Sigmoid colon (tissue), 7 donors: ENCODE data around the gene KHNYN. TPM values are rescaled to one million over a fixed set of nuclear protein-coding genes. Genes with fewer than 3 reads are reported as not detected.

ENCODE experiments used
- DNase-seq: peaks from one replicate; pipeline ENCODE4 v3.0.0-alpha.2; 2019
- H3K27ac ChIP-seq, 4 donors: fragments of 200-600 bp; sonication (generic); one replicate each; pipeline ENCODE4 v1.5.1; 2016 to 2019; ENCODE audit warnings: mild to moderate bottlenecking in 1 of 4
- H3K27me3 ChIP-seq, 3 donors: fragments of 200-600 bp; sonication (generic); one replicate each; pipeline ENCODE4 v1.5.1; 2019; ENCODE audit warnings: mild to moderate bottlenecking in 1 of 3
- H3K36me3 ChIP-seq, 4 donors: fragments of 200-600 bp; sonication (generic); one replicate each; pipeline ENCODE4 v1.5.1; 2016 to 2019
- H3K4me1 ChIP-seq, 4 donors: fragments of 200-600 bp; sonication (generic); one replicate each; pipeline ENCODE4 v1.5.1; 2017 to 2019
- H3K4me3 ChIP-seq, 4 donors: fragments of 200-600 bp; sonication (generic); one replicate each; pipeline ENCODE4 v1.5.1; 2017 to 2019; ENCODE audit warnings: mild to moderate bottlenecking in 2 of 4, moderate library complexity in 1 of 4
- H3K9me3 ChIP-seq, 4 donors: fragments of 200-600 bp in 3 of 4; sonication (generic) in 3 of 4; one replicate each; pipeline versions ENCODE4 v1.5.1 to v1.6.1; 2013 to 2019
- EP300 ChIP-seq, 4 donors: sonication (generic); formaldehyde crosslinking; IDR thresholded peaks; one replicate each; pipeline ENCODE4 v1.6.1; 2017; ENCODE audit warnings: antibody characterized with exemption in 4 of 4
- POLR2A ChIP-seq, 2 donors: fragments of 450-650 bp; IDR thresholded peaks; one replicate each; pipeline ENCODE4 v1.6.1; 2016; ENCODE audit warnings: antibody characterized with exemption in 2 of 2, mild to moderate bottlenecking in 2 of 2, moderate library complexity in 2 of 2
- POLR2AphosphoS5 ChIP-seq, 4 donors: sonication (generic); formaldehyde crosslinking; IDR thresholded peaks; one replicate each; pipeline ENCODE4 v1.6.1; 2017; ENCODE audit warnings: antibody characterized with exemption in 4 of 4
- WGBS, 2 donors: extraction: QIAGEN DNeasy Blood & Tissue Kit; methylation state at CpG; one replicate each; pipeline ENCODE4 v1.1.7; 2013; 5-methylcytosine and 5-hydroxymethylcytosine counted together
- intact Hi-C: fragments of 100-400 bp; cut with DNase I; formaldehyde crosslinking; loops from one replicate; pipeline ENCODE4 v1.15.1; 2023
- polyA plus RNA-seq, 3 donors: library from polyadenylated mRNA; stranded (reverse); fragments of 200-250 nt; gene quantifications; one replicate each; pipeline ENCODE4 v1.2.3, GENCODE V29; 2013
- total RNA-seq, 4 donors: library from RNA; depleted of rRNA; stranded (reverse); fragments of >200 nt; gene quantifications; one replicate each; pipeline ENCODE4 v1.1.0, GENCODE V29; 2016
- TF ChIP-seq, protein P1 (sequence below), 4 experiments: fragments of 450-650 bp in 3 of 4; fragments of 200-600 bp in 1 of 4; IDR thresholded peaks; one replicate each; pipeline ENCODE4 v1.5.1; 2016 to 2019; ENCODE audit warnings: antibody characterized with exemption in 4 of 4, mild to moderate bottlenecking in 3 of 4, moderate library complexity in 2 of 4
- donor health status: healthy with polysubstance abuse.
- donor health status: Bipolar disorder and iron deficiency.
- donor health status: healthy.

Gene KHNYN
- total and polyA plus RNA-seq, 7 donors, result 16.2 to 64.6 (median 46.9) TPM

DNA sequence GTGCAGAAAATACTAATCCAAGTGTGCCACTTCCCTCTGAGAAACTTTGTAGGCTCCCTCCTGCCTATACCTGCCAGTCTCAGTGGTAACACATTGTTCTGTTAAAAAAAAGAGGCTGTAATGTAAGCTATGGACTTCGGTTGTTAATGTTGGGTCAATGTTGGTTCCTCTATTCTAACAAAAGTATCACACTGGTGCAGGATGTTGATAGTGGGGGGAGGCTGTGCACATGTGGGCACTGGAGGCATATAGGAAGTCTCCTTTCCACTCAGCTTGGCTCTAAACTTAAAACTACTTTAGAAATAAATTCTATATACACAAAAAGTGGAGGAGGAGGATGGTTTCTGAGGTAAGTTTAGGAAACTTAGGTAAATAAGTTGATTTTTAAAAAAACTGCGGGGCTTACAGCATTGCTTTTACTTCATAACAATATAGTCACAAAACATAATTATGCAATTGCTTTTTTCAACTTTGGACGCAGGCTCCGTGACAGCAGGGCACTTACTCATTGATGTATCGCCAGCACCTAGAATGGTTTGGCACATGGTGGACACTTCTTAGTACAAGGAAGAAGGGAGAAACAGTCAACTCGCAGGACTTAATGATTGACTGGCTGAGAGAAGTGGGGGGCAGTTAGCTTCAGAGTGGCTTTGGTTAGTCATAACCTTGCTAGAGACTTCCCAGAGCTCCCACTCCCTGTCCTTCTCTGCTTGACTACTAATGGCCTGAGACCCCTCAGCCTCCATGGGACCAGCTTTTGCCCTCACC lies 38.9 kb upstream of the KHNYN start:
- 45 to 54% methylated on average over 6 of the region's 6 CpGs for WGBS, 2 donors
- Histone ChIP-seq H3K36me3 (no peaks in the 10 kb centered on the region), H3K4me1 (no peaks in the 10 kb centered on the region), H3K27me3 (no peaks in the 10 kb centered on the region), H3K27ac (no peak overlapping the region), H3K4me3 (no peak overlapping the region), H3K9me3 (no peaks in the 10 kb centered on the region)
- DNase-seq, result no peak
- TF ChIP-seq EP300 (IDR thresholded peaks at IDR 0.05), result no peak
- TF ChIP-seq, protein P1, sequence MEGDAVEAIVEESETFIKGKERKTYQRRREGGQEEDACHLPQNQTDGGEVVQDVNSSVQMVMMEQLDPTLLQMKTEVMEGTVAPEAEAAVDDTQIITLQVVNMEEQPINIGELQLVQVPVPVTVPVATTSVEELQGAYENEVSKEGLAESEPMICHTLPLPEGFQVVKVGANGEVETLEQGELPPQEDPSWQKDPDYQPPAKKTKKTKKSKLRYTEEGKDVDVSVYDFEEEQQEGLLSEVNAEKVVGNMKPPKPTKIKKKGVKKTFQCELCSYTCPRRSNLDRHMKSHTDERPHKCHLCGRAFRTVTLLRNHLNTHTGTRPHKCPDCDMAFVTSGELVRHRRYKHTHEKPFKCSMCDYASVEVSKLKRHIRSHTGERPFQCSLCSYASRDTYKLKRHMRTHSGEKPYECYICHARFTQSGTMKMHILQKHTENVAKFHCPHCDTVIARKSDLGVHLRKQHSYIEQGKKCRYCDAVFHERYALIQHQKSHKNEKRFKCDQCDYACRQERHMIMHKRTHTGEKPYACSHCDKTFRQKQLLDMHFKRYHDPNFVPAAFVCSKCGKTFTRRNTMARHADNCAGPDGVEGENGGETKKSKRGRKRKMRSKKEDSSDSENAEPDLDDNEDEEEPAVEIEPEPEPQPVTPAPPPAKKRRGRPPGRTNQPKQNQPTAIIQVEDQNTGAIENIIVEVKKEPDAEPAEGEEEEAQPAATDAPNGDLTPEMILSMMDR (IDR thresholded peaks at IDR 0.05), result no peak
- no peak for TF ChIP-seq POLR2AphosphoS5 (IDR thresholded peaks at IDR 0.05)
- TF ChIP-seq POLR2A (IDR thresholded peaks at IDR 0.05), result no peak
- intact Hi-C loops, result no loop called here

DNA sequence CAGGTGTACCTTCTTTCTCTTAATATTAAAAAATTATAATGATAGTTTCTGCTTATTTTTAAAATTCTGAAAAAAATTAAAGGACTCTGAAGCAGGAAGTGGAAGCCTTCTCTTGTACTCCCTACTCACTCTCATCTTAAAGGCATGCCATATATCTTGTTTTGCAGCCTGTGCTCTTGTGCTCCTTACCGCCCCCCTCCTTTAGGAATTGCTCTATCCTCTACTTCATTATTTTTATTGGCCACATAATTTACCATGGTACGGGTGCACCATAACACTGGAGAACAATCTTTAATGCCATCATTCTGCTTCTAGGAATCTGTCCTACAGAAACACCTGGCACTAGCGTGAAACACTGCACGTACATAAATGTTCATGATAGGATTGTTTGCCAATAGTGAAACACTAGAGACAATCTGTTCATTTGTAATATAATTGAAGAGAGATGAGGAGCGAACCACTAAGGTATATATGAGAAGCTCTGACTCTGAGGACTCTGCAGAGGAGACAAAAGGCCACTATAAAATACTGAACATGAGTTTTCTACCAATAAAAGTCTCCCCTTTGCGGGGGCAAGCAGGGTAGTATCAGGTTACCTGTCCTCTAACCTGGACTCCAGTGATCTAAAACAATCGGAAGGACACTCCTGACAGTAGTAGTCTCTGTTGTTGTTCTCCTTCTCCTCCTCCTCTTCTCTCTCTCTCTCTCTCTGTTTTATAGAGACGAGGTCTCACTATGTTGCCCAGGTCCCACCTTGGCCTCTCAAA lies 37.2 kb upstream of the KHNYN start:
- no peak for DNase-seq
- WGBS, 2 donors, result 16 to 59% methylated on average over 8 of the region's 8 CpGs
- no peak overlapping the region for H3K27ac ChIP-seq
- H3K4me3 ChIP-seq, result no peak overlapping the region
- H3K9me3 ChIP-seq, result no peaks in the 10 kb centered on the region
- H3K36me3 ChIP-seq, result no peaks in the 10 kb centered on the region
- intact Hi-C loops, result no loop called here
- TF ChIP-seq POLR2A (IDR thresholded peaks at IDR 0.05) (no peak), POLR2AphosphoS5 (IDR thresholded peaks at IDR 0.05) (no peak), EP300 (IDR thresholded peaks at IDR 0.05) (no peak)
- TF ChIP-seq, protein P1 (IDR thresholded peaks at IDR 0.05), result no peak
- no peaks in the 10 kb centered on the region for H3K4me1 ChIP-seq
- no peaks in the 10 kb centered on the region for H3K27me3 ChIP-seq

DNA sequence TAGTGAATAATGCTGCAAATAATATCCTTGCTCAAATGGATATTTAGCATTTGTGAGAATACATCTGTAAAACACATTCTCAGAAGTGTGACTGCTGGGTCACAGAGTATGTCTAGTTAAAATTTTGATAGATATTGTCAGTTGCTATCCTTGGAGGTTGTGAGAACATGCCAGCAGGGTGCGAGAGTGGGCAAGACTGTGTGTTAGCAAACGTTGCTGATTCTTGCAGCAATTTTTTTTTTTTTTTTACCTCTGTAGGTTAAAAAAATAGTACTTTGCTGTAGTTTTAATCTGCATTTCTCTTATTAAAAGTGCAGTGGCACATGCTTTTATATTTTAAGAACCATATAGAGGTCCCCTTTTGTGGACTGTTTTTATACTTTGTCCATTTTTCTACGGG lies 35.5 kb upstream of the KHNYN start:
- DNase-seq, result no peak
- TF ChIP-seq, protein P1 (IDR thresholded peaks at IDR 0.05), result no peak
- TF ChIP-seq POLR2A (IDR thresholded peaks at IDR 0.05) (no peak), EP300 (IDR thresholded peaks at IDR 0.05) (no peak), POLR2AphosphoS5 (IDR thresholded peaks at IDR 0.05) (no peak)
- 24 to 50% methylated on average over 3 of the region's 3 CpGs for whole genome bisulfite sequencing, 2 donors

DNA sequence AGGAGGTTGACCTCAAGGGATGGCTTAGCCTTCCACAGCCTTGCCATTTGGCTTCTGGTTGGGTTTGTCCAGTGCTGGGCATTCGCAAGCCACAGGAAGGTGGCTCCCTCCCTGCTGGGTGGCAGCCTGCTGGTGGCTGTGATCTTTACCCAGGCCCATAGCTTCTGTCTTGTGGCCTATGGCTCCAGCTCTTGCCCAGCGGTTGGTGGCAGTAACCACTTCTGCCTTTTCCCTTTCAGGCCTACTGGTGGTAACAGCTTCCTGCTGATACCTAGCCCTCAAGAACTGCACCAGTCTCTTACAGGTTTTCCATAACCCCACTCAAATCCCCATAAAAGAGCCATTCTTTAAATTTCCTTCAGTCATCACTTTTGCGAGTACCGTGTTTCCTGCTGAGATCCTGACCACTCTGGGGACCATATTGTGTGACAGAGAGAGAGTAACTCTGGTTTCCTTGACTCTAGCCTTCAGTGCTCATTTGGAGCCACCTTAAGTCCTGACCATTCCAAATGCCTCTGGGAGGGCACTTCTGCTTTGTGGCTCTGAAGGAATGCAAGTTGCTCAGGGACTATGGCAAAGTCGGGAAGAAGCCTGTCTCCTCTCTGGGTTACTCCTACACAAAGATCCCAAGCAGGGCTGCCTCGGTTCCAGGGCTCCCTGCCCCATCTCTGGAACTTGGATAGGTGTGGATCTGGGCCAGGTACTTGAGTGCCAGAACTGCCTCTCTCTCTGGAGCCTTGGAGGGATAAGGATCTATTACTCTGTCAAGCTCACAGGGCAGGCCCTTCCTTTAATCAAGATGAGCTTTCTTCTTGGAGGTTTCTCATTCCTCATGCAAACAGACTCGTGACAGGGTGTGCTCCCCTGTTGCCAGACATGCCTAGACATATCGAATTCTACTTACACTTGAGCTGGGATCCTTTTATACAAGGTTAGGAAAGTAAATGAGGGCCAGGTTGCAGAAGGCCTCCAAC lies 33.9 kb upstream of the KHNYN start:
- H3K4me3 ChIP-seq, result no peak overlapping the region
- no peaks in the 10 kb centered on the region for H3K27me3 ChIP-seq
- intact Hi-C loops, result no loop called here
- TF ChIP-seq, protein P1 (IDR thresholded peaks at IDR 0.05), result no peak
- no peak for TF ChIP-seq POLR2A (IDR thresholded peaks at IDR 0.05)
- no peak for TF ChIP-seq POLR2AphosphoS5 (IDR thresholded peaks at IDR 0.05)
- no peak for TF ChIP-seq EP300 (IDR thresholded peaks at IDR 0.05)
- DNase-seq, result peak; percentile 50
- no peaks in the 10 kb centered on the region for H3K36me3 ChIP-seq
- H3K9me3 ChIP-seq, result no peaks in the 10 kb centered on the region
- WGBS, 2 donors, result 72 to 86% methylated on average over 8 of the region's 8 CpGs
- no peak overlapping the region for H3K27ac ChIP-seq
- H3K4me1 ChIP-seq, result peaks cover 0 to 30% (median 26%) of the 10 kb centered on the region in 4 donors

More for the DNA sequence above, 35.5 kb upstream of the KHNYN start:
- Histone ChIP-seq H3K27me3 (no peaks in the 10 kb centered on the region), H3K27ac (no peak overlapping the region), H3K4me1 (peaks cover 0 to 16% (median 11%) of the 10 kb centered on the region in 4 donors), H3K9me3 (no peaks in the 10 kb centered on the region), H3K4me3 (no peak overlapping the region), H3K36me3 (no peaks in the 10 kb centered on the region)
- intact Hi-C loops, result no loop called here
